ENCODE measurements around the gene SYK.
"Not testable (repeated sequence)": the region's sequence is repeated elsewhere in the genome, so short reads cannot be mapped to it uniquely, and the experiment has no call there.

SYK gene

GRCh38 chr9:90799271-90799852, 2.3 kb upstream of the SYK start:
- DNase-seq = no peak

GRCh38 chr9:90801973-90802322, 329 bp downstream of the SYK start:
- no peak for DNase-seq

GRCh38 chr9:90802386-90802985, 867 bp downstream of the SYK start:
- DNase-seq = no peak

GRCh38 chr9:90803860-90804593, 2.4 kb downstream of the SYK start:
- no peak for DNase-seq

GRCh38 chr9:90805006-90805996, 3.7 kb downstream of the SYK start:
- no peak for DNase-seq

- no peak for DNase-seq
Measured at GRCh38 chr9:90807006-90807405, 5.4 kb downstream of the SYK start.

GRCh38 chr9:90808398-90808797, 6.8 kb downstream of the SYK start:
- DNase-seq = no peak

GRCh38 chr9:90808890-90809685, 7.5 kb downstream of the SYK start:
- no peak for DNase-seq

GRCh38 chr9:90810691-90811090, 9.1 kb downstream of the SYK start:
- no peak for DNase-seq

GRCh38 chr9:90813046-90813445, 11.4 kb downstream of the SYK start:
- DNase-seq = no peak

- DNase-seq = no peak
Measured at GRCh38 chr9:90813523-90813922, 11.9 kb downstream of the SYK start.

GRCh38 chr9:90814355-90814754, 12.7 kb downstream of the SYK start:
- DNase-seq = no peak

GRCh38 chr9:90815183-90815943, 13.7 kb downstream of the SYK start:
- no peak for DNase-seq

- no peak for DNase-seq
Measured at GRCh38 chr9:90815944-90816357, 14.3 kb downstream of the SYK start.

- no peak for DNase-seq
Measured at GRCh38 chr9:90816690-90817089, 15.1 kb downstream of the SYK start.

- DNase-seq = no peak
Measured at GRCh38 chr9:90818279-90818678, 16.7 kb downstream of the SYK start.

- not testable (repeated sequence) for DNase-seq
Measured at GRCh38 chr9:90820406-90820805, 18.8 kb downstream of the SYK start.

GRCh38 chr9:90821236-90821635, 19.6 kb downstream of the SYK start:
- not testable (repeated sequence) for DNase-seq

GRCh38 chr9:90821697-90822096, 20.1 kb downstream of the SYK start:
- no peak for DNase-seq

GRCh38 chr9:90822866-90823265, 21.2 kb downstream of the SYK start:
- no peak for DNase-seq

- DNase-seq = no peak
Measured at GRCh38 chr9:90825586-90825985, 24.0 kb downstream of the SYK start.
